H1 (cell line): ENCODE measurements around the gene PRSS21. TPM values are rescaled to one million over a fixed set of nuclear protein-coding genes. Genes with fewer than 3 reads are reported as not detected.
A peak's percentile ranks its signal among the peaks of the same experiment; 100 is the strongest.

ENCODE experiments used
- polyA plus RNA-seq, 7 experiments: library from polyadenylated mRNA; depleted of rRNA in 3 of 7; stranded (reverse) in 5 of 7; unstranded in 2 of 7; fragments of >200 nt in 5 of 7; fragments of 200-250 nt in 2 of 7; gene quantifications; 1 replicate in 5 of 7; 2 replicates in 1 of 7; 4 replicates in 1 of 7; pipeline versions ENCODE4 v1.2.1 to v1.2.3, GENCODE V29; 2011 to 2013; ENCODE audit warnings: missing spikeins in 2 of 7, mixed read lengths in 2 of 7
- total RNA-seq: library from RNA; stranded (reverse); fragmentation: NEBNext Ultra II Directional; extraction: Animal tissue kit (Norgen Biotek cat#: 25700); gene quantifications from 2 replicates; pipeline ENCODE4 v1.2.1, GENCODE V29; 2021
- TF ChIP-seq, protein P1 (sequence below): IDR thresholded peaks from 2 replicates; pipeline ENCODE4 v1.6.1; 2012; ENCODE audit warnings: inconsistent platforms

PRSS21 gene
- total and polyA plus RNA-seq, 2 of the 8 experiments (the other 6 are each of a cell fraction or from before 2014, with no cell fraction given), result 0.76 to 1.0 TPM

- TF ChIP-seq, protein P1, sequence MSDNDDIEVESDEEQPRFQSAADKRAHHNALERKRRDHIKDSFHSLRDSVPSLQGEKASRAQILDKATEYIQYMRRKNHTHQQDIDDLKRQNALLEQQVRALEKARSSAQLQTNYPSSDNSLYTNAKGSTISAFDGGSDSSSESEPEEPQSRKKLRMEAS, result peak; percentile 73
These were observed 31.7 kb upstream of the PRSS21 start (continued) for GRCh38 chr16:2785101-2785991.
